Measurements from ENCODE around the gene HOGA1. TPM values are rescaled to one million over a fixed set of nuclear protein-coding genes. Genes with fewer than 3 reads are reported as not detected.

The HOGA1 gene
- total and polyA plus RNA-seq, 3 donors from 2014 or later, result 0.25 to 1.5 (median 0.55) TPM

- no peak for DNase-seq
- Histone ChIP-seq H3K4me1 (no peaks in the 10 kb centered on the region), H3K36me3 (ENCODE audit: low read depth, missing control alignments) (no peaks in the 10 kb centered on the region), H3K27ac (no peak overlapping the region), H3K4me3 (no peak overlapping the region), H3K27me3 (no peaks in the 10 kb centered on the region), H3K9me3 (no peaks in the 10 kb centered on the region)
- WGBS, 2 donors, result 57 to 58% methylated on average over 1 of the region's 1 CpG
- TF ChIP-seq CTCF (IDR thresholded peaks at IDR 0.05), result no peak
- no peak for TF ChIP-seq POLR2A (IDR thresholded peaks at IDR 0.05)
- intact Hi-C loops (cut with DNase I; ENCODE audit: low total_unique reads), result no loop called here
These were observed 75.4 kb downstream of the HOGA1 start for GRCh38 chr10:97659589-97659988.

Other genes with a start within 250 kb of the HOGA1 start
- 10 to 100 TPM; 35.7 to 37.0 TPM for gene FRAT2, start 249.7 kb upstream of the HOGA1 start, total RNA-seq
- 18.8 TPM for gene FRAT2, start 249.7 kb upstream of the HOGA1 start, polyA plus RNA-seq (ENCODE audit: insufficient read depth, low read depth, low replicate concordance)
- gene RRP12, start 183.0 kb upstream of the HOGA1 start, total RNA-seq, result 10 to 100 TPM; 53.5 to 54.6 TPM
- 38.1 TPM for gene RRP12, start 183.0 kb upstream of the HOGA1 start, polyA plus RNA-seq (ENCODE audit: insufficient read depth, low read depth, low replicate concordance)
- gene PGAM1, start 158.2 kb upstream of the HOGA1 start, total RNA-seq, result 100 to 1,000 TPM; 244 to 279 TPM
- 238 TPM for gene PGAM1, start 158.2 kb upstream of the HOGA1 start, polyA plus RNA-seq (ENCODE audit: insufficient read depth, low read depth, low replicate concordance)
- gene EXOSC1, start 138.4 kb upstream of the HOGA1 start, total RNA-seq, result 10 to 100 TPM; 24.5 to 27.9 TPM
- 31.4 TPM for gene EXOSC1, start 138.4 kb upstream of the HOGA1 start, polyA plus RNA-seq (ENCODE audit: insufficient read depth, low read depth, low replicate concordance)
- 10 to 100 TPM; 42.8 to 58.0 TPM for gene ZDHHC16, start 138.2 kb upstream of the HOGA1 start, total RNA-seq
- 40.5 TPM for gene ZDHHC16, start 138.2 kb upstream of the HOGA1 start, polyA plus RNA-seq (ENCODE audit: insufficient read depth, low read depth, low replicate concordance)
- gene MMS19, start 86.0 kb upstream of the HOGA1 start, total RNA-seq, result 100 to 1,000 TPM; 206 to 253 TPM
- 109 TPM for gene MMS19, start 86.0 kb upstream of the HOGA1 start, polyA plus RNA-seq (ENCODE audit: insufficient read depth, low read depth, low replicate concordance)
- 100 to 1,000 TPM; 111 to 143 TPM for gene UBTD1, start 85.5 kb upstream of the HOGA1 start, total RNA-seq
- gene UBTD1, start 85.5 kb upstream of the HOGA1 start, polyA plus RNA-seq (ENCODE audit: insufficient read depth, low read depth, low replicate concordance), result 74.1 TPM
- gene ANKRD2, start 11.6 kb upstream of the HOGA1 start, total RNA-seq, result 1 to 10 TPM in 1 of 2 donors, under 1 TPM in 1; 0.43 to 1.9 TPM
- gene ANKRD2, start 11.6 kb upstream of the HOGA1 start, polyA plus RNA-seq (ENCODE audit: insufficient read depth, low read depth, low replicate concordance), result 3.5 TPM
- gene C10orf62, start 5.3 kb downstream of the HOGA1 start, total RNA-seq, result 100 to 1,000 TPM; 108 to 373 TPM
- 304 TPM for gene C10orf62, start 5.3 kb downstream of the HOGA1 start, polyA plus RNA-seq (ENCODE audit: insufficient read depth, low read depth, low replicate concordance)
- gene MORN4, start 49.1 kb downstream of the HOGA1 start, total RNA-seq, result 1 to 10 TPM; 7.1 to 7.5 TPM
- gene MORN4, start 49.1 kb downstream of the HOGA1 start, polyA plus RNA-seq (ENCODE audit: insufficient read depth, low read depth, low replicate concordance), result 23.3 TPM
- 10 to 100 TPM; 27.4 to 31.0 TPM for gene PI4K2A, start 56.3 kb downstream of the HOGA1 start, total RNA-seq
- gene PI4K2A, start 56.3 kb downstream of the HOGA1 start, polyA plus RNA-seq (ENCODE audit: insufficient read depth, low read depth, low replicate concordance), result 24.2 TPM
- gene AVPI1, start 102.9 kb downstream of the HOGA1 start, total RNA-seq, result 10 to 100 TPM; 23.0 to 28.3 TPM
- 26.4 TPM for gene AVPI1, start 102.9 kb downstream of the HOGA1 start, polyA plus RNA-seq (ENCODE audit: insufficient read depth, low read depth, low replicate concordance)
- 10 to 100 TPM in 1 of 2 donors, 1 to 10 TPM in 1; 8.7 to 13.6 TPM for gene MARVELD1, start 129.3 kb downstream of the HOGA1 start, total RNA-seq
- gene MARVELD1, start 129.3 kb downstream of the HOGA1 start, polyA plus RNA-seq (ENCODE audit: insufficient read depth, low read depth, low replicate concordance), result 21.9 TPM
- gene ZFYVE27, start 152.7 kb downstream of the HOGA1 start, total RNA-seq, result 10 to 100 TPM; 64.8 to 66.4 TPM
- gene ZFYVE27, start 152.7 kb downstream of the HOGA1 start, polyA plus RNA-seq (ENCODE audit: insufficient read depth, low read depth, low replicate concordance), result 38.4 TPM
- gene SFRP5, start 187.6 kb downstream of the HOGA1 start, total RNA-seq, result 1 to 10 TPM in 1 of 2 donors, under 1 TPM in 1; 0.99 to 2.0 TPM
- gene SFRP5, start 187.6 kb downstream of the HOGA1 start, polyA plus RNA-seq (ENCODE audit: insufficient read depth, low read depth, low replicate concordance), result 1.2 TPM

Data from testis (tissue), 3 donors.